K562 (cell line): Measurements from ENCODE around the gene POLRMT. TPM values are rescaled to one million over a fixed set of nuclear protein-coding genes. Genes with fewer than 3 reads are reported as not detected.
A peak's percentile ranks its signal among the peaks of the same experiment; 100 is the strongest.

Experiments used
- CBX1 ChIP-seq: sonication (generic); IDR thresholded peaks from 2 replicates; pipeline ENCODE4 v1.6.1; 2016; ENCODE audit warnings: antibody characterized with exemption, low read depth, mild to moderate bottlenecking
- CC2D1A ChIP-seq: fragments of 450-650 bp; IDR thresholded peaks from 2 replicates; pipeline ENCODE4 v1.6.1; 2017; ENCODE audit warnings: mild to moderate bottlenecking
- CTBP1 ChIP-seq: fragments of 450-650 bp; IDR thresholded peaks from 2 replicates; pipeline ENCODE4 v1.6.1; 2016; ENCODE audit warnings: borderline replicate concordance
- ELF4 ChIP-seq: fragments of 450-650 bp; formaldehyde crosslinking; IDR thresholded peaks from 2 replicates; pipeline ENCODE4 v1.4.0; 2022; ENCODE audit warnings: missing genetic modification characterization
- FOXJ2 ChIP-seq: fragments of 200-800 bp; sonication (Bioruptor generic); IDR thresholded peaks from 2 replicates; pipeline ENCODE4 v1.6.1; 2016; ENCODE audit warnings: missing genetic modification characterization, missing compliant biosample characterization
- KLF16 ChIP-seq: IDR thresholded peaks from 2 replicates; pipeline ENCODE4 v1.6.1; 2016; ENCODE audit warnings: antibody characterized with exemption
- L3MBTL2 ChIP-seq: fragments of 450-650 bp; IDR thresholded peaks from 2 replicates; pipeline ENCODE4 v1.6.1; 2016; ENCODE audit warnings: mild to moderate bottlenecking, moderate library complexity
- MAZ ChIP-seq, 2 experiments: fragments of 450-650 bp in 1 of 2; sonication (generic) in 1 of 2; formaldehyde crosslinking; IDR thresholded peaks in 1 of 2; conservative IDR thresholded peaks in 1 of 2; 2 replicates each; pipeline versions ENCODE4 v1.4.0 to v1.5.0; 2020; ENCODE audit warnings: mild to moderate bottlenecking in 1 of 2, missing genetic modification reagents in 1 of 2
- RBBP5 ChIP-seq: fragments of 200-600 bp; sonication (generic); IDR thresholded peaks from 2 replicates; pipeline ENCODE4 v1.6.1; 2012; ENCODE audit warnings: borderline replicate concordance, mild to moderate bottlenecking, low read length, control low read depth, inconsistent platforms; ENCODE audit not compliant: insufficient read depth, poor library complexity, severe bottlenecking
- SMC3 ChIP-seq: conservative IDR thresholded peaks from 2 replicates; pipeline ENCODE4 v1.6.1; 2011; ENCODE audit warnings: low read depth, low read length, improper control_type of control experiment; ENCODE audit not compliant: insufficient read depth
- STAG1 ChIP-seq: sonication (generic); formaldehyde crosslinking; IDR thresholded peaks from 2 replicates; pipeline ENCODE4 v1.5.0; 2020; ENCODE audit warnings: missing genetic modification reagents, borderline replicate concordance
- VEZF1 ChIP-seq: fragments of 200-800 bp; sonication (Bioruptor generic); IDR thresholded peaks from 2 replicates; pipeline ENCODE4 v1.6.1; 2017; ENCODE audit warnings: missing genetic modification characterization, missing compliant biosample characterization
- XRCC5 ChIP-seq: fragments of 200-400 bp; formaldehyde crosslinking; IDR thresholded peaks from 2 replicates; pipeline ENCODE4 v1.6.1; 2017; ENCODE audit warnings: low read depth, mild to moderate bottlenecking, low read length
- ZFX ChIP-seq: sonication (generic); formaldehyde crosslinking; IDR thresholded peaks from 2 replicates; pipeline ENCODE4 v1.8.0; 2022; ENCODE audit warnings: mild to moderate bottlenecking, missing genetic modification reagents, moderate library complexity
- ZNF75A ChIP-seq: fragments of 450-650 bp; formaldehyde crosslinking; IDR thresholded peaks from 2 replicates; pipeline ENCODE4 v1.4.0; 2020; ENCODE audit warnings: mild to moderate bottlenecking
- polyA plus RNA-seq, 8 experiments: library from polyadenylated mRNA; depleted of rRNA in 4 of 8; stranded (reverse) in 5 of 8; unstranded in 3 of 8; fragments of >200 nt; fragmentation: Nextera tagmentation in 2 of 8; fragmentation: Illumina TruSeq in 1 of 8; extraction: Ambion mirVana in 2 of 8; extraction: Trizol in 1 of 8; gene quantifications; 2 replicates each; pipeline versions ENCODE4 v1.2.1 to v1.2.3, GENCODE V29; 2011 to 2014; ENCODE audit warnings: inconsistent platforms in 1 of 8, missing spikeins in 1 of 8
- total RNA-seq, 7 experiments: library from RNA; depleted of rRNA in 6 of 7; stranded (reverse); fragments of >200 nt in 6 of 7; fragmentation: Illumina TruSeq in 2 of 7; extraction: Trizol in 2 of 7; gene quantifications; 2 replicates each; pipeline versions ENCODE4 v1.2.1 to v1.2.3, GENCODE V29; 2011 to 2021; ENCODE audit warnings: low replicate concordance in 1 of 7
- TF ChIP-seq, protein P1 (sequence below): fragments of 450-650 bp; IDR thresholded peaks from 2 replicates; pipeline ENCODE4 v1.7.1; 2018; ENCODE audit warnings: mild to moderate bottlenecking, low read depth; ENCODE audit not compliant: partially characterized antibody
- TF ChIP-seq, protein P2 (sequence below): sonication (generic); formaldehyde crosslinking; IDR thresholded peaks from 2 replicates; pipeline ENCODE4 v1.8.0; 2022; ENCODE audit warnings: missing genetic modification reagents, mild to moderate bottlenecking, moderate library complexity, borderline replicate concordance
- TF ChIP-seq, protein P3 (sequence below): fragments of 250-450 bp; sonication (Bioruptor Pico); IDR thresholded peaks from 2 replicates; pipeline ENCODE4 v1.4.0; 2020; ENCODE audit warnings: mild to moderate bottlenecking
- TF ChIP-seq, protein P4 (sequence below): fragments of 450-650 bp; formaldehyde crosslinking; IDR thresholded peaks from 2 replicates; pipeline ENCODE4 v1.4.0; 2020; ENCODE audit warnings: mild to moderate bottlenecking, moderate library complexity

The POLRMT gene
- total and polyA plus RNA-seq, 9 of the 15 experiments (the other 6 are each of a cell fraction or from before 2014, with no cell fraction given) = 30.3 to 144 (median 68.0) TPM

DNA sequence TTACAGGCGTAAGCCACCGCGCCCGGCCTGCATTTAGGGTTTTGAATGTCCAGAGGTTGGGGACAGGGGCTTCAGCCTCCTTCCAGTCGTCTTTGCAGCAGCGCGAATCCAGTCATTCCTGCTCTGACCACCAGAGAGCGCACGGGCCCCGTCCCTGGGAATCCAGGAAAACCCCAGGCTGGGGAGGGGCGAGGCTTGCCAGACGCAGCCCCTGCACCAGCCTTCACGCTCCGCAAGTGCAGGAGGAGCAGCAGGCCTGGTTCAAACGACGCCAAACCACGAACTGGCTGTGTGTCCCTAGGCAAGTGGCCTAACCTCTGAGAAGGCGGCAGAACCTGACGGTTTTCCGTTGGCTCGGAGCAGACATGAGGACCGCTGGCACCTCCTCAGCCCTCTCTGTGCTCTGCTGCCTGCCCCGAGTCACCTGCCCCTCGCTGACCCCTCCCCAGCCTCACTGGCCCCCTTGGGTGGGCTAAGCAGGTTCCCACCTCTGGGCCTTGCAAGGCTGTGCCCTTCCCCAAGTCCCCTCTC lies 31.6 kb upstream of the POLRMT start (continued):
- TF ChIP-seq VEZF1 (CRISPR knock-in tag) = peak; percentile 73
- TF ChIP-seq ELF4 (CRISPR knock-in tag) = no peak
- peak; percentile 78; the same call in 1 of the 2 replicates for TF ChIP-seq CC2D1A
- TF ChIP-seq, protein P1, sequence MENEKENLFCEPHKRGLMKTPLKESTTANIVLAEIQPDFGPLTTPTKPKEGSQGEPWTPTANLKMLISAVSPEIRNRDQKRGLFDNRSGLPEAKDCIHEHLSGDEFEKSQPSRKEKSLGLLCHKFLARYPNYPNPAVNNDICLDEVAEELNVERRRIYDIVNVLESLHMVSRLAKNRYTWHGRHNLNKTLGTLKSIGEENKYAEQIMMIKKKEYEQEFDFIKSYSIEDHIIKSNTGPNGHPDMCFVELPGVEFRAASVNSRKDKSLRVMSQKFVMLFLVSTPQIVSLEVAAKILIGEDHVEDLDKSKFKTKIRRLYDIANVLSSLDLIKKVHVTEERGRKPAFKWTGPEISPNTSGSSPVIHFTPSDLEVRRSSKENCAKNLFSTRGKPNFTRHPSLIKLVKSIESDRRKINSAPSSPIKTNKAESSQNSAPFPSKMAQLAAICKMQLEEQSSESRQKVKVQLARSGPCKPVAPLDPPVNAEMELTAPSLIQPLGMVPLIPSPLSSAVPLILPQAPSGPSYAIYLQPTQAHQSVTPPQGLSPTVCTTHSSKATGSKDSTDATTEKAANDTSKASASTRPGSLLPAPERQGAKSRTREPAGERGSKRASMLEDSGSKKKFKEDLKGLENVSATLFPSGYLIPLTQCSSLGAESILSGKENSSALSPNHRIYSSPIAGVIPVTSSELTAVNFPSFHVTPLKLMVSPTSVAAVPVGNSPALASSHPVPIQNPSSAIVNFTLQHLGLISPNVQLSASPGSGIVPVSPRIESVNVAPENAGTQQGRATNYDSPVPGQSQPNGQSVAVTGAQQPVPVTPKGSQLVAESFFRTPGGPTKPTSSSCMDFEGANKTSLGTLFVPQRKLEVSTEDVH = no peak
- peak; percentile 82; the same call in 1 of the 2 replicates for TF ChIP-seq XRCC5
- TF ChIP-seq, protein P2, sequence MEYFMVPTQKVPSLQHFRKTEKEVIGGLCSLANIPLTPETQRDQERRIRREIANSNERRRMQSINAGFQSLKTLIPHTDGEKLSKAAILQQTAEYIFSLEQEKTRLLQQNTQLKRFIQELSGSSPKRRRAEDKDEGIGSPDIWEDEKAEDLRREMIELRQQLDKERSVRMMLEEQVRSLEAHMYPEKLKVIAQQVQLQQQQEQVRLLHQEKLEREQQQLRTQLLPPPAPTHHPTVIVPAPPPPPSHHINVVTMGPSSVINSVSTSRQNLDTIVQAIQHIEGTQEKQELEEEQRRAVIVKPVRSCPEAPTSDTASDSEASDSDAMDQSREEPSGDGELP (CRISPR knock-in tag) = peak; percentile 45; the same call in 1 of the 2 replicates
- TF ChIP-seq CBX1 = 0 out of 2 replicates have a peak, but pooled peaks have one; percentile 44
- TF ChIP-seq SMC3 = peak; percentile 97
- peak; percentile 23; the same call in 1 of the 2 replicates for TF ChIP-seq ZFX
- peak; percentile 20; the same call in 1 of the 2 replicates for TF ChIP-seq CTBP1
- peak; percentile 74 for TF ChIP-seq STAG1
- TF ChIP-seq MAZ (CRISPR knock-in tag; conservative IDR thresholded peaks at IDR 0.05 in 1 of 2, IDR thresholded peaks at IDR 0.05 in 1 of 2) = peak; percentile 62 to 80
- 0 out of 2 replicates have a peak, but pooled peaks have one; percentile 39 for TF ChIP-seq KLF16
- TF ChIP-seq ZNF75A (CRISPR knock-in tag) = no peak
- TF ChIP-seq, protein P3, sequence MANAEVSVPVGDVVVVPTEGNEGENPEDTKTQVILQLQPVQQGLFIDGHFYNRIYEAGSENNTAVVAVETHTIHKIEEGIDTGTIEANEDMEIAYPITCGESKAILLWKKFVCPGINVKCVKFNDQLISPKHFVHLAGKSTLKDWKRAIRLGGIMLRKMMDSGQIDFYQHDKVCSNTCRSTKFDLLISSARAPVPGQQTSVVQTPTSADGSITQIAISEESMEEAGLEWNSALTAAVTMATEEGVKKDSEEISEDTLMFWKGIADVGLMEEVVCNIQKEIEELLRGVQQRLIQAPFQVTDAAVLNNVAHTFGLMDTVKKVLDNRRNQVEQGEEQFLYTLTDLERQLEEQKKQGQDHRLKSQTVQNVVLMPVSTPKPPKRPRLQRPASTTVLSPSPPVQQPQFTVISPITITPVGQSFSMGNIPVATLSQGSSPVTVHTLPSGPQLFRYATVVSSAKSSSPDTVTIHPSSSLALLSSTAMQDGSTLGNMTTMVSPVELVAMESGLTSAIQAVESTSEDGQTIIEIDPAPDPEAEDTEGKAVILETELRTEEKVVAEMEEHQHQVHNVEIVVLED (CRISPR knock-in tag) = 0 out of 2 replicates have a peak, but pooled peaks have one; percentile 35
- peak; percentile 86 for TF ChIP-seq L3MBTL2
- no peak for TF ChIP-seq RBBP5
- TF ChIP-seq, protein P4, sequence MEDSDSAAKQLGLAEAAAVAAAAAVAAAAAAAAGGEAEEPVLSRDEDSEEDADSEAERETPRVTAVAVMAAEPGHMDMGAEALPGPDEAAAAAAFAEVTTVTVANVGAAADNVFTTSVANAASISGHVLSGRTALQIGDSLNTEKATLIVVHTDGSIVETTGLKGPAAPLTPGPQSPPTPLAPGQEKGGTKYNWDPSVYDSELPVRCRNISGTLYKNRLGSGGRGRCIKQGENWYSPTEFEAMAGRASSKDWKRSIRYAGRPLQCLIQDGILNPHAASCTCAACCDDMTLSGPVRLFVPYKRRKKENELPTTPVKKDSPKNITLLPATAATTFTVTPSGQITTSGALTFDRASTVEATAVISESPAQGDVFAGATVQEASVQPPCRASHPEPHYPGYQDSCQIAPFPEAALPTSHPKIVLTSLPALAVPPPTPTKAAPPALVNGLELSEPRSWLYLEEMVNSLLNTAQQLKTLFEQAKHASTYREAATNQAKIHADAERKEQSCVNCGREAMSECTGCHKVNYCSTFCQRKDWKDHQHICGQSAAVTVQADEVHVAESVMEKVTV (CRISPR knock-in tag) = peak; percentile 88
- TF ChIP-seq FOXJ2 (tag) = no peak
